ENCODE data around the gene RCAN2. TPM values are rescaled to one million over a fixed set of nuclear protein-coding genes. Genes with fewer than 3 reads are reported as not detected.

RCAN2 gene
- total and polyA plus RNA-seq, 4 experiments from 2014 or later: 0.06 to 0.21 TPM; not detected in 2

DNA sequence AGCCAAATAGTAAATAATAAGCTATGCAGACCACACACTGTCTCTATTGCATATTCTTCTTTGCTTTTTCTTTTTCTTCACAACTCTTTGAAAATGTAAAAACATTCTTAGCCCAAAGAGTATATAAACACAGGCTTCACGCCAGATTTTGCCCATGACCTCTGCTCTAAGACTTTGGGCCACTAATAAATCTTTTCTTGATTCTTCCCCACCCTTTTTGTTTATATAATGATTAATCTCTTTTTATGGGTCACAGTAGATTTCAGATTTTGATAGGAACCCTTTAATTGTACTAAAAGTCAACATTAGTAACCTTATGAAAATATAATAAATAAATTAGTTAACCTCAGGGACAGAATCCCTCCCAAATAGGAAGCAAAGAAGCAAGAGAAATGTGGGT, 304.7 kb downstream of the RCAN2 start:
- Mint-ChIP-seq H3K27ac (no peak overlapping the region), H3K36me3 (no peaks in the 10 kb centered on the region), H3K4me3 (no peak overlapping the region), H3K9me3 (no peaks in the 10 kb centered on the region), H3K4me1 (no peaks in the 10 kb centered on the region), H3K27me3 (peaks cover 8 to 23% of the 10 kb centered on the region in 2 donors)
- Histone ChIP-seq H3K9me3 (ENCODE audit: control insufficient read depth in 1 of 2, low read length in 2 of 2) (no peaks in the 10 kb centered on the region), H3K36me3 (ENCODE audit: insufficient read depth, low read length) (no peaks in the 10 kb centered on the region), H3K4me3 (ENCODE audit: low read length in 2 of 2) (no peak overlapping the region), H3K27me3 (ENCODE audit: insufficient read depth, low read length) (no peaks in the 10 kb centered on the region), H3K27ac (ENCODE audit: low read depth, low read length) (no peak overlapping the region), H3K4me1 (ENCODE audit: insufficient read depth, low read length) (no peaks in the 10 kb centered on the region)
- DNase-seq: no peak
- CTCF ChIA-PET (ENCODE audit: partially characterized antibody): interaction anchor here (1.5 kb wide), 1 partner anchor 11 kb away, joined by 4 read pairs; no protein-coding TSS in a partner anchor
- intact Hi-C loops (cut with micrococcal nuclease): no loop called here
- POLR2A ChIA-PET (ENCODE audit: partially characterized antibody): no interaction called here

DNA sequence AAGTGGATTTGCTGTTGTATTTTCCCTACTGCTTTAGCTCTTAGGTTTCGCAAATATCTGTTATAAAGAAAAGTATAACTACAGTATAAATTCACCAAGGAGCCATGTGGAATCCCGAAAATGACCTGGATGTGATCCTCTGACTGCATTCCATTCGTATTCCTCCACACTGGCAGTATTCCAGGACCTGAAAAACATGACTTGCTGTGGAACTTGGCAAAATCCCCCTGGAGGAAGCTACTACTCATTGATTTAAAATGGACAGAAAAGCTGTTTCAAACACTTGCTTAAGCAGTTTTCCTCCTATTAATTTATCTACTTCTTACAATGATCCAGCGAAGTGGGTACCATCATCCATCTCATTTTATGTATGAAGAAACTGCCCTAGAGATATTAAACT, 307.1 kb downstream of the RCAN2 start:
- Histone ChIP-seq H3K4me1 (ENCODE audit: insufficient read depth, low read length) (no peaks in the 10 kb centered on the region), H3K27me3 (ENCODE audit: insufficient read depth, low read length) (no peaks in the 10 kb centered on the region), H3K4me3 (ENCODE audit: low read length in 2 of 2) (no peak overlapping the region), H3K27ac (ENCODE audit: low read depth, low read length) (no peak overlapping the region), H3K9me3 (ENCODE audit: control insufficient read depth in 1 of 2, low read length in 2 of 2) (no peaks in the 10 kb centered on the region), H3K36me3 (ENCODE audit: insufficient read depth, low read length) (no peaks in the 10 kb centered on the region)
- DNase-seq: no peak
- Mint-ChIP-seq H3K9me3 (no peaks in the 10 kb centered on the region), H3K4me3 (no peak overlapping the region), H3K27me3 (peaks cover 9 to 17% of the 10 kb centered on the region in 2 donors), H3K4me1 (no peaks in the 10 kb centered on the region), H3K36me3 (no peaks in the 10 kb centered on the region), H3K27ac (no peak overlapping the region)
- CTCF ChIA-PET (ENCODE audit: partially characterized antibody): no interaction called here
- POLR2A ChIA-PET (ENCODE audit: partially characterized antibody): no interaction called here
- intact Hi-C loops (cut with micrococcal nuclease): no loop called here

DNA sequence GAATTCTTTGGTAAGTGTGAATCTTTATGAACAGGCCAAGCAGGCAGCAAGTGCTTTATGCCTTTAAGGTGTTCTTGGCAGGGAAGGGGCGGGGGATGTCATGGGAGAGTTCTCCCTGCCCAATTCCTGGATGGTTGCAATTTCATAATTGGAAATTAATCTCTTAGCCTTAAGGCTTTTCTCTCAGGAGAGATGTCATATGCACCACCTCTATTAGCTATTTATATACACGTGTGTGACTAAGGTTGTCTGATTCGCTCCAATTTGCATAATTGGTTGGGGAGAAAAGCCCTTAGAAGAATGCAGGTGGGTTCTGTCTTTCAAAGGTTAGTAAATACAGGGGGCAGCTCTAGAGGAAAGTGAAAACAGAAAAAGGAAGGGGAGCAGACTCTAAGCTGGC, 315.3 kb downstream of the RCAN2 start:
- POLR2A ChIA-PET (ENCODE audit: partially characterized antibody): interaction anchor here (1.1 kb wide), 1 partner anchor 47 kb away, joined by 4 read pairs; the partner anchor contains the start of gene ENPP4
- H3K4me1 ChIP-seq (ENCODE audit: insufficient read depth, low read length): peaks cover 13% of the 10 kb centered on the region
- no peaks in the 10 kb centered on the region for H3K27me3 ChIP-seq (ENCODE audit: insufficient read depth, low read length)
- H3K36me3 Mint-ChIP-seq: no peaks in the 10 kb centered on the region
- peaks cover 0 to 3% (median 0%) of the 10 kb centered on the region in 8 donors for H3K9me3 Mint-ChIP-seq
- peaks cover 5 to 29% (median 13%) of the 10 kb centered on the region in 4 donors for H3K4me1 Mint-ChIP-seq
- no peaks in the 10 kb centered on the region for H3K36me3 ChIP-seq (ENCODE audit: insufficient read depth, low read length)
- peak overlapping the region in 1 of 8 donors; percentile 7 for H3K4me3 Mint-ChIP-seq
- intact Hi-C loops (cut with micrococcal nuclease): no loop called here
- H3K27ac Mint-ChIP-seq: peak overlapping the region in 2 of 7 donors; percentile 24 to 74
- CTCF ChIA-PET (ENCODE audit: partially characterized antibody): interaction anchor here (0.6 to 1.2 kb wide), 2 partner anchors 11 to 15 kb away, joined by 4 to 5 read pairs; no protein-coding TSS in a partner anchor
- H3K27me3 Mint-ChIP-seq: peaks cover 3 to 12% of the 10 kb centered on the region in 2 donors
- no peak for DNase-seq
- no peak overlapping the region for H3K4me3 ChIP-seq (ENCODE audit: low read length in 2 of 2)
- H3K27ac ChIP-seq (ENCODE audit: low read depth, low read length): no peak overlapping the region
- no peaks in the 10 kb centered on the region for H3K9me3 ChIP-seq (ENCODE audit: control insufficient read depth in 1 of 2, low read length in 2 of 2)

DNA sequence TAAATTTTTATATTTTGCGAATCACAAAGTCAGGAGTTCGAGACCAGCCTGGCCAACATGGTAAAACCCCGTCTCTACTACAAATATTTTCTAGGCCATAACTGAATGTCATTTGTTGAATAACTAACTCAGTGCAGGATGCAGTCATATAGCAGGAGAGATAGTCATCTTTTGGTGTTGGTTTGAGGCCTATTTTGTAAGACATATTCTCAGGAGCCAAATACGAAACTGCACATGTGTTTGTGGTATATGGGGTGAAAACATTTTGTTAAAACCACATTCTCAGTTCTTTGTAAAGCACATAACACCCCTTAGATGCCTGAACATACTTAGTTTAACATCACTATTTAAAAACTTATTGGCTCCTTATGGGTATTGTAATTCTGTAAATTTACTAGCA, 315.8 kb downstream of the RCAN2 start:
- Histone ChIP-seq H3K4me1 (ENCODE audit: insufficient read depth, low read length) (peaks cover 15% of the 10 kb centered on the region), H3K36me3 (ENCODE audit: insufficient read depth, low read length) (no peaks in the 10 kb centered on the region), H3K27me3 (ENCODE audit: insufficient read depth, low read length) (no peaks in the 10 kb centered on the region), H3K4me3 (ENCODE audit: low read length in 2 of 2) (no peak overlapping the region), H3K9me3 (ENCODE audit: control insufficient read depth in 1 of 2, low read length in 2 of 2) (no peaks in the 10 kb centered on the region), H3K27ac (ENCODE audit: low read depth, low read length) (no peak overlapping the region)
- ChIA-PET POLR2A (ENCODE audit: partially characterized antibody) (interaction anchor here (1.1 kb wide), 1 partner anchor 46 kb away, joined by 4 read pairs; the partner anchor contains the start of gene ENPP4), CTCF (ENCODE audit: partially characterized antibody) (interaction anchor here (1.2 to 1.8 kb wide), 2 partner anchors 11 to 85 kb away, joined by 4 to 5 read pairs; no protein-coding TSS in a partner anchor)
- Mint-ChIP-seq H3K4me3 (peak overlapping the region in 4 of 8 donors; percentile 1 to 38 (median 6)), H3K27me3 (peaks cover 3 to 15% of the 10 kb centered on the region in 2 donors), H3K36me3 (no peaks in the 10 kb centered on the region), H3K4me1 (peaks cover 6 to 33% (median 16%) of the 10 kb centered on the region in 4 donors), H3K27ac (peak overlapping the region; percentile 22 to 85 (median 63)), H3K9me3 (peaks cover 0 to 3% (median 0%) of the 10 kb centered on the region in 8 donors)
- DNase-seq: peak in 4 of 5 donors; percentile 44 to 61 (median 46)
- intact Hi-C loops (cut with micrococcal nuclease): no loop called here

DNA sequence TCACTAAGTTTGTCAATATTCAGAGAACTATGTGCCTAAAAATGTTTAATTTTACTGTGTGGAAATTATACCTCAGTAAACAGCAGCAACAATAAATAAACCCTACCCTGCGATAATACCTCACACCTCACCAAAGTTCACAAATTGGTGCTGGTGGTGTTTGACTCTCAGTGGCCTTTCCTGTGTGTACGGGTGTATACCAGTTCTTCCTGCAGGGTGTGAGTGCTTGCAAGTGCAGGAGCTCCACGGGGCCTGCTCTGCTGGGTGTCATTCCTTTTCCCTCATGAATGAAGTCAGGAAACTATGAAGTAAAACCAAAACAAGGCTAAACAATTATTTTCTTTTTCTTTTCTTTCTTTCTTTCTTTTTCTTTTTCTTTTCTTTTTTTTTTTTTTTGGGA, 316.3 kb downstream of the RCAN2 start:
- Histone ChIP-seq H3K4me3 (ENCODE audit: low read length in 2 of 2) (no peak overlapping the region), H3K36me3 (ENCODE audit: insufficient read depth, low read length) (no peaks in the 10 kb centered on the region), H3K4me1 (ENCODE audit: insufficient read depth, low read length) (peaks cover 20% of the 10 kb centered on the region), H3K9me3 (ENCODE audit: control insufficient read depth in 1 of 2, low read length in 2 of 2) (no peaks in the 10 kb centered on the region), H3K27ac (ENCODE audit: low read depth, low read length) (no peak overlapping the region), H3K27me3 (ENCODE audit: insufficient read depth, low read length) (no peaks in the 10 kb centered on the region)
- no peaks in the 10 kb centered on the region for H3K36me3 Mint-ChIP-seq
- H3K9me3 Mint-ChIP-seq: peaks cover 0 to 3% (median 0%) of the 10 kb centered on the region in 8 donors
- peak overlapping the region in 1 of 8 donors; percentile 7 for H3K4me3 Mint-ChIP-seq
- peaks cover 7 to 20% of the 10 kb centered on the region in 2 donors for H3K27me3 Mint-ChIP-seq
- DNase-seq: peak in 2 of 5 donors; percentile 1 to 5
- CTCF ChIA-PET (ENCODE audit: partially characterized antibody): interaction anchor here (1.8 kb wide), 1 partner anchor 84 kb away, joined by 5 read pairs; no protein-coding TSS in a partner anchor
- intact Hi-C loops (cut with micrococcal nuclease): no loop called here
- peaks cover 10 to 38% (median 22%) of the 10 kb centered on the region in 4 donors for H3K4me1 Mint-ChIP-seq
- POLR2A ChIA-PET (ENCODE audit: partially characterized antibody): no interaction called here
- peak overlapping the region in 6 of 7 donors; percentile 22 to 85 (median 65) for H3K27ac Mint-ChIP-seq

DNA sequence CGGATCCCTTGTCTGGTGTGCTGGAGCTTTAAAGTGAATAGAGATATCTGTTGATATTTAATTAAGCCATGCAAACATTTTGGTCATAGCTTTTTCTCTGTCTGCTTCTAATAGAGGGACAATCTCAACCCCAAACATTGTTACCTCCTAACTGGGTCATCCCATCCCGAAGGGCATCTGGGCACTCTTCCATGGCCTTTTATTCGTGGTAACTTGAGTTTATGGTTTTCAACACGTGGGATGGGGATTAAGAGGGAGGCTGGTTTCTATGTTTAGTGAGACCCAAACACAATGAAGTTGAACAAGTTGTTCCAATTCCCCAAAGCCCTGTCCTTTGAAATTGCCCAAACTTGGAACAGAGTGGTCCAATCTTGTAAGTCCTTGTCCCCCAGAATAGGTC, 319.1 kb downstream of the RCAN2 start:
- Histone ChIP-seq H3K9me3 (ENCODE audit: control insufficient read depth in 1 of 2, low read length in 2 of 2) (no peaks in the 10 kb centered on the region), H3K27ac (ENCODE audit: low read depth, low read length) (no peak overlapping the region), H3K36me3 (ENCODE audit: insufficient read depth, low read length) (no peaks in the 10 kb centered on the region), H3K4me1 (ENCODE audit: insufficient read depth, low read length) (peaks cover 21% of the 10 kb centered on the region), H3K4me3 (ENCODE audit: low read length in 2 of 2) (no peak overlapping the region), H3K27me3 (ENCODE audit: insufficient read depth, low read length) (no peaks in the 10 kb centered on the region)
- CTCF ChIA-PET (ENCODE audit: partially characterized antibody): no interaction called here
- H3K4me3 Mint-ChIP-seq: peak overlapping the region in 3 of 8 donors; percentile 7 to 61 (median 57)
- intact Hi-C loops (cut with micrococcal nuclease): no loop called here
- POLR2A ChIA-PET (ENCODE audit: partially characterized antibody): no interaction called here
- H3K9me3 Mint-ChIP-seq: no peaks in the 10 kb centered on the region
- H3K27ac Mint-ChIP-seq: no peak overlapping the region
- peaks cover 9 to 25% of the 10 kb centered on the region in 2 donors for H3K27me3 Mint-ChIP-seq
- no peaks in the 10 kb centered on the region for H3K36me3 Mint-ChIP-seq
- peaks cover 11 to 41% (median 23%) of the 10 kb centered on the region in 4 donors for H3K4me1 Mint-ChIP-seq
- no peak for DNase-seq

Data from CD4-positive, alpha-beta memory T cell (primary cell).